Renal cortex interstitium (tissue), 11 donors: ENCODE measurements around the gene C1QTNF6. TPM values are rescaled to one million over a fixed set of nuclear protein-coding genes. Genes with fewer than 3 reads are reported as not detected.

Source experiments
- DNase-seq, 11 donors: peaks; one replicate each; pipeline ENCODE4 v3.0.0-alpha.2; 2013; ENCODE audit warnings: low read depth in 9 of 11, low spot score in 4 of 11; ENCODE audit errors: extremely low read depth in 1 of 11
- polyA plus RNA-seq, 3 donors: library from polyadenylated mRNA; unstranded; fragments of 120-200 nt; gene quantifications; one replicate each; pipeline ENCODE4 v1.2.1, GENCODE V29; 2013; ENCODE audit not compliant: insufficient read length in 3 of 3

Gene C1QTNF6
- polyA plus RNA-seq, 3 donors: 26.1 to 37.9 (median 34.8) TPM

- no peak for DNase-seq
These were observed 49.0 kb downstream of the C1QTNF6 start for GRCh38 chr22:37138849-37139561.

DNA sequence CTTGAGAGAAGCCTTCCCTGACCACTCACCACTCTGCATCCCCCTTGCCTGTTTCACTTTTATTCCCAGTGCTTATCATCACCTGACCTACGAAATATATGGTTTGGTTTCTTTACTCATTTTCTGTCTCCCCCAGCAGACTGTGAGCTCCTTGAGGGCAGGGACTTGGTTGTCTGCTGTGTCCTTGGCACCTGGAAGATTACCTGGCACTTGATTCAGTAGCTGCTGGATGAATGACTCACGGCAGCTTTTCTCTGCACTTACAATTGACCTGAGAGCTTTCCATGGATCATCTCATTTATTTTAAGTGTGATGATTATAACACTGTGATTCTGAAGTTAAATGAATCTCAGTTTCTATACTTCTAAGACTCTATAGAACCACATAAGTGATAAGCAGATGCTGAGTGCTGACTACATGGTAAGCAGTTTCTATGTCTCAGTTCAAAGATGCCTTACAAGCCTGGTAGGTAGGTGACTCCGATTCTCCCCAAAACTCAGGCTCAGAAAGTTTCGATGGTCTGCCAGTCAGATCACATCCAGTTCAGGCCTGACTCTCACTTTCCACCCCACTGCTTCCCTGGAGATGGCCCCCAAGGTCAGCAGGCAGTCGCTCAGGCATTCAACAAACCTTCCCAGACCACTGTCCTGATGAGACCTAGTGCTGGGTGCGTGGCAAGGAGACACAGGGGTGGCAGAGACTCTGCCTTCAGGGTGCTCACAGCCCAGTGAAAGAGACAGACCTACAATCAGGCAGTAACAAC is 50.0 kb downstream of the C1QTNF6 start:
- DNase-seq: no peak

GRCh38 chr22:37137131-37137530 is 50.9 kb downstream of the C1QTNF6 start:
- no peak for DNase-seq

- DNase-seq: no peak
These were observed 53.0 kb downstream of the C1QTNF6 start for GRCh38 chr22:37135023-37135422.

- DNase-seq: no peak
These were observed 54.6 kb downstream of the C1QTNF6 start for GRCh38 chr22:37133304-37134018.

DNA sequence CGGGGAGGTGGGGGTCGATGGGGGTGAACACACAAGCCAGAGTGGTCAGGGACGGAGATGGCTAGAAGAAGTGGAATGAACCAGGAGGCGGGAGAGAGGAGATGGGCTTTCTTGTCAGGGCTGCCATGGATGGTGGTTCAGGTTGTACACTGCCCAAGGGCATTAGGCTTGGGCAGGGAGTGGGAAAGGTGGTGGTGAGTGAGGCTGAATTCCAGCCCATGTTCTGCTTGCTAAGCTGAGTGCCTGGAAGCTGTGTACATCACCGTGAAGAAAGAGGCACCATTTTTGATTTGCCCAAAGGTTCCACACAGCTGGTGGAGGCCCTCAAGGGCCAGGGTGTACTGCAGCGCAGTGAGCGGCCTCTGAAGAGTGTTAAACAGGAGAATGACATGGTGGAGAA is 55.3 kb downstream of the C1QTNF6 start:
- DNase-seq: no peak

Other genes starting within 250 kb of the C1QTNF6 start
- 10 to 100 TPM; 40.9 to 55.9 (median 52.3) TPM for gene TST, start 168.8 kb downstream of the C1QTNF6 start, polyA plus RNA-seq
- 10 to 100 TPM; 42.0 to 71.3 (median 66.7) TPM for gene MPST, start 168.5 kb downstream of the C1QTNF6 start, polyA plus RNA-seq
- 10 to 100 TPM; 20.4 to 34.3 (median 30.7) TPM for gene KCTD17, start 136.5 kb downstream of the C1QTNF6 start, polyA plus RNA-seq
- under 1 TPM; 0.19 to 0.42 (median 0.22) TPM for gene TMPRSS6, start 78.5 kb downstream of the C1QTNF6 start, polyA plus RNA-seq
- 1 to 10 TPM in 1 of 3 donors, under 1 TPM in 2; 0.75 to 1.2 (median 0.92) TPM for gene IL2RB, start 38.3 kb downstream of the C1QTNF6 start, polyA plus RNA-seq
- 1 to 10 TPM in 1 of 3 donors, under 1 TPM in 2; 0.68 to 1.2 (median 0.76) TPM for gene SSTR3, start 24.2 kb upstream of the C1QTNF6 start, polyA plus RNA-seq
- 1 to 10 TPM; 5.2 to 6.7 (median 6.3) TPM for gene RAC2, start 56.0 kb upstream of the C1QTNF6 start, polyA plus RNA-seq
- 1 to 10 TPM; 3.0 to 4.9 (median 3.6) TPM for gene CYTH4, start 94.3 kb upstream of the C1QTNF6 start, polyA plus RNA-seq
- gene ELFN2, start 239.2 kb upstream of the C1QTNF6 start, polyA plus RNA-seq: 1 to 10 TPM; 1.2 to 2.2 (median 2.0) TPM